WTC11 (cell line): Measurements from ENCODE around the gene GSTM4.

Experiments
- CTCF ChIP-seq: fragments of 200-600 bp; IDR thresholded peaks from 2 replicates; pipeline ENCODE4 v1.8.0; 2022; ENCODE audit warnings: antibody characterized with exemption
- E2F4 ChIP-seq: sonication (generic); formaldehyde crosslinking; IDR thresholded peaks from 2 replicates; pipeline ENCODE4 v1.8.1; 2022; ENCODE audit warnings: low read depth, mild to moderate bottlenecking, moderate library complexity, missing genetic modification reagents, borderline replicate concordance
- GABPB1 ChIP-seq: sonication (generic); formaldehyde crosslinking; IDR thresholded peaks from 2 replicates; pipeline ENCODE4 v1.8.1; 2023; ENCODE audit warnings: mild to moderate bottlenecking, missing genetic modification reagents
- RELA ChIP-seq: sonication (generic); formaldehyde crosslinking; IDR thresholded peaks from 2 replicates; pipeline ENCODE4 v1.8.1; 2022; ENCODE audit warnings: missing genetic modification reagents, mild to moderate bottlenecking, borderline replicate concordance

DNA sequence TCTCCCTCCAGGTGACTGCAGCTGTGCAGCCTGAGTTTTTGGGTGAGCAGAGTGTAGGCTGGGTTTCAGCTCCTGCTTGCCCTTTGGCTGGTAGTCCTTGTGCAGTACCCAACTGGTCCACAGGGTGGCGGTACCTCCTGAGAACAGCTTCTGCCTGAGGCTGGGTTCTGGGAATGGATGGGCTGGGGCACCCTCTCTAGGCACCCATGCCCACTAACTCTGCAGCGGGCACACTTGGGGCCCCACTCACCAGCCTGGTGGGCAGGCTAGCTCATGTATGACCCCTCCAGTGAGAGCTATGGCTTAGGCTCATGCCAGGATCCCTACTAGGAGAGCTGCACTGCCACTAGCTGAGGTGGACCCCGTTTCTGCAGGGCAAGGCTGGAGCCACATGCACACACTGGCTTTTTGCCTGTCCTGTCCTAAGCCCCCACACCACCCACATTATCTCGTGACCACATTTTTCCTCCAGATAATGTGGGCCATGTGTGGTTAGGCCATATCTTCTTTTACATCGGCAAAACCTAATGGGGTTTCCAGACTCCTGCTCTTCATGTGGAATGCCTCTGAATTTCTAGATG is 15.5 kb upstream of the GSTM4 start:
- TF ChIP-seq RELA (CRISPR knock-in tag) (no peak), GABPB1 (CRISPR knock-in tag) (no peak), E2F4 (CRISPR knock-in tag) (no peak), CTCF (peak; percentile 97)
